Motor neuron (in vitro differentiated cells): ENCODE data around the gene BPIFB6. TPM values are rescaled to one million over a fixed set of nuclear protein-coding genes. Genes with fewer than 3 reads are reported as not detected.

Experiments used
- ATAC-seq, 8 experiments: fragments of 200-7000 bp; cut with Tn5 transposase; replicated peaks in 6 of 8; 2 replicates each; pipeline ENCODE4 v1.8.0; 2021; ENCODE audit warnings: mild to moderate bottlenecking in 8 of 8, moderate library complexity in 8 of 8
- H3K27ac ChIP-seq, 2 donors: fragments of 250-450 bp; sonication (Bioruptor Pico); 2 replicates each; pipeline ENCODE4 v1.9.0; 2021; ENCODE audit warnings: antibody characterized with exemption in 2 of 2, mild to moderate bottlenecking in 2 of 2, moderate library complexity in 1 of 2
- H3K4me1 ChIP-seq, 2 donors: fragments of 250-450 bp; sonication (Bioruptor Pico); replicated peaks in 1 of 2; 2 replicates each; pipeline ENCODE4 v1.6.1; 2021; ENCODE audit warnings: antibody characterized with exemption in 2 of 2, mild to moderate bottlenecking in 2 of 2, moderate library complexity in 1 of 2
- H3K4me3 ChIP-seq, 5 donors: fragments of 250-450 bp; sonication (Bioruptor Pico); 2 replicates each; pipeline ENCODE4 v1.9.0; 2021; ENCODE audit warnings: antibody characterized with exemption in 5 of 5, mild to moderate bottlenecking in 5 of 5, moderate library complexity in 4 of 5
- WGBS, 10 experiments: fragments of 450-650 bp; shearing (Covaris generic); methylation state at CpG; one replicate each; pipeline ENCODE4 v1.0.0; 2022; 5-methylcytosine and 5-hydroxymethylcytosine counted together
- in situ Hi-C, 9 experiments: fragments of 400-800 bp; cut with MboI; loops; one replicate each; pipeline ENCODE4 v1.15.0; 2021; ENCODE audit warnings: low sequenced_read_pairs in 9 of 9, low pct_unique_long_range_greater_than_20kb in 2 of 9; ENCODE audit not compliant: unreplicated experiment in 9 of 9
- total RNA-seq, 8 experiments: library from RNA; unstranded; fragments of 300-600 nt; gene quantifications; 2 replicates each; pipeline versions ENCODE4 v1.2.3 to v1.2.4, GENCODE V29; 2022

BPIFB6 gene, protein sequence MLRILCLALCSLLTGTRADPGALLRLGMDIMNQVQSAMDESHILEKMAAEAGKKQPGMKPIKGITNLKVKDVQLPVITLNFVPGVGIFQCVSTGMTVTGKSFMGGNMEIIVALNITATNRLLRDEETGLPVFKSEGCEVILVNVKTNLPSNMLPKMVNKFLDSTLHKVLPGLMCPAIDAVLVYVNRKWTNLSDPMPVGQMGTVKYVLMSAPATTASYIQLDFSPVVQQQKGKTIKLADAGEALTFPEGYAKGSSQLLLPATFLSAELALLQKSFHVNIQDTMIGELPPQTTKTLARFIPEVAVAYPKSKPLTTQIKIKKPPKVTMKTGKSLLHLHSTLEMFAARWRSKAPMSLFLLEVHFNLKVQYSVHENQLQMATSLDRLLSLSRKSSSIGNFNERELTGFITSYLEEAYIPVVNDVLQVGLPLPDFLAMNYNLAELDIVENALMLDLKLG
- not detected for total RNA-seq

DNA sequence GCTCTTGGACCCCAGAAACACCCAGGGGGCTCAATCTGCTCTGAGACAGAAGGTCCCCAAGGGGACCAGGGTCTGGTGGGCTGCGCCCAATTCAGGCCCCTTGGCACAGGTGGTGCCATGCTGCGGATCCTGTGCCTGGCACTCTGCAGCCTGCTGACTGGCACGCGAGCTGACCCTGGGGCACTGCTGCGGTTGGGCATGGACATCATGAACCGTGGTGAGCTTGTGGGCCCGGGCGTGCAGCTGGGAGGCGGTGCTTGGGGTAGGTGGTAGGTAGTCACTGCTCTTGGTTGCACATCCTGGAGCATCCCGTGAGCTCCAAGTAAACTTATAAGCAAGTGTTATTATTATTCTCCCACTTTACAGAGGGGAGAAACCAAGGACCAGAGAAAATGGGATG, at the start of gene BPIFB6:
BPIFB6 (plus strand) TSS at position 118 of the 400 bp plus-strand sequence; CDS start at position 118, 0 bp downstream.
- Histone ChIP-seq H3K4me1 (no peaks in the 10 kb centered on the region), H3K4me3 (no peak within 1 kb of the TSS), H3K27ac (no peak within 1 kb of the TSS)
- no peak for ATAC-seq
- in situ Hi-C loops: no loop called here
- 55 to 80% (median 67%) methylated on average over 1 to 7 of the region's 10 CpGs; no CpG with 5 or more reads in 7 of the 10 experiments for WGBS, 10 experiments

DNA sequence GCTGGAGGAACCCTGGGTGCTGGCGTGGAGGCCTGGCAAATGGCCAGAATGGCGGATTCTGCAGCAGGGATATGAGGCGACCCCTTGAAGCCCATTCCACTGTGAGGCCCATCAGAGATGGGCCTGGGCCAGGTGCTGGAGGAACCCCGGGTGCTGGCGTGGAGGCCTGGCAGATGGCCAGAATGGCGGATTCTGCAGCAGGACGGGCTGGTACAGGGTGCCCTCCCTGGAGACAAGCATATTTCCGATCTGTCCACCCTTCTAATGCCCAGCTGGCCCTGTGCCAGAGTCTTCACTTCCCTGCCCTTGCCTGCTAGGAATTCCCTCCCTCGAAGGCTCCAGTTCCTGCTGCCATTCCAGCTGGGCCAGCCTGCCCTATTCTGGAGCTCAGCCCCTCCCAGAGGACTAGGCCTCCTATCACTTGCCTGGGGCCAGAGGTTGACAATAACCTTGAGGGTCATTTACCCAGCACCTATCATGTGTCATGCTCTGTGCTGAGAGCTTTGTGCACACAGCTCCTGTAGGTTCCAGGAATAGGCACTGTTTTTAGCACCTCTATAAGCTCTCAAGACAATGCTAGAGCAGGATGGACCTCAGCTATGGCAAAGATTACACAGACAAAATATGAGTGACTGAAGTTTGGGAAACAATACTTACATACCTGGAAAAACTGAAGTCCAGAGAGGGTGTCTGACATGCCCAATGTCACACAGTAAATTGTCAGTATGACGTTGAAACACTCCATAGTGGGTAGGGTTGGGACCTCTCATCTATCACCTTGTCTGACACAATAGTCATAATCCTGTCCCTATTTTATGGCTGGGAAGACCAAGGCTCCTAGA, 48.6 kb upstream of the BPIFB6 start:
- Histone ChIP-seq H3K4me1 (peaks cover 9 to 14% of the 10 kb centered on the region in 2 donors), H3K4me3 (no peak overlapping the region), H3K27ac (no peak overlapping the region)
- 0 to 86% (median 15%) methylated on average over 1 to 4 of the region's 10 CpGs; no CpG with 5 or more reads in 6 of the 10 experiments for WGBS, 10 experiments
- in situ Hi-C loops: no loop called here
- peak in 2 of 8 experiments; percentile 19 to 32 for ATAC-seq

DNA sequence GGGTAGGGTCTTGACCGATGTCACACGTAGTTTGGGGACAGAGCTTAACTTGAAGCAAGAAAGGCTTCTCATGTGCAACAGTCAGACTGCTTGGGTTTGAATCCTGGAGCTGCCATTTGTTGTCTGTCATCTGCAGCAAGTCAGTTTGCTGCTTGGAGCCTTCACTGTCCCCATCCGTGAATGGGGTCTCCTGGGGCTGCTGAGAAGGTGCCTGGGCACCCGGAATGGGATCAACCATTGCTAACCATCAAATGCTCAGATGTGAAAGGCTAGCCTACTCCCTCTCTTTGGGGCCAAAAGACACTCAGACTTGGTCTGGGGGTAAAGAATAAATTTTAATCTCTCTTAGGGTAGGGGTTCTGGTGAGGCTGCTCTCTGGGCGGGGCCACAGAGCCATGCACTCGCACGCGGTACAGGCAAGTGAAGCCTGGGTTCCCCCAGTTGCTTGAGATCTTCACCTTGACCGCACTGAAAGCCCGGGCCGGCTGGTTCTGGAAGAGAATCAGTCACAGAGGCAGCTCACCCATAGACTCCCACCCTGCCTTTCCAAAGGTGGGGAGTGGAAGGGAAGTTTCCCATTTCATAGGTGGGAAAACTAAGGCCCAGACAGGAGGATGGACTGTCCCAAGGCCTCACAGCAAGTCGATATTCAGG, 47.9 kb upstream of the BPIFB6 start:
- peaks cover 9 to 14% of the 10 kb centered on the region in 2 donors for H3K4me1 ChIP-seq

DNA sequence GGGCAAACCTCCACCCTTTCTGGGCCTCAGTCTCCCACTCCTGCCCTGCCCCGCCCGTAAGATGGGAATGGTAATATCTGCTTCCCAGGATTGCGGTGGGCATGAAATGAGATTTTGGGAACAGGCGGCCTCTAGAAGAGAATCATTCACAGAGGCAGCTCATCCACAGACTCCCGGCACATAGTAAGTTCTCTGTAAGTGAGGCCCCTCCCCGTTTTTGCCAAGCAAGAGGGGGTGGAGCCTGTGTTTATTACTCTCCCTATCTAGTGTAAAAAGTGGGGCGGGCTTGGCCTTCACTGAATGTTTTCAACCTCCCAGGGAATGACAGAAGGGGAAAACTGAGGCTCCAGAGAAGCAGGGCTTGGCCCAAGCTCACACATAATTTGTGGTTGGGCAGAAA, 47.3 kb upstream of the BPIFB6 start:
- peak in 1 of 8 experiments; percentile 29 for ATAC-seq
- Histone ChIP-seq H3K27ac (no peak overlapping the region), H3K4me1 (peaks cover 9 to 14% of the 10 kb centered on the region in 2 donors), H3K4me3 (no peak overlapping the region)
- in situ Hi-C loops: no loop called here
- WGBS, 10 experiments: 0 to 91% (median 20%) methylated on average over 1 to 5 of the region's 7 CpGs; no CpG with 5 or more reads in 3 of the 10 experiments

More for the DNA sequence above, 47.9 kb upstream of the BPIFB6 start:
- no peak for ATAC-seq
- in situ Hi-C loops: no loop called here
- 67 to 100% (median 90%) methylated on average over 2 to 12 of the region's 12 CpGs; no CpG with 5 or more reads in 5 of the 10 experiments for WGBS, 10 experiments
- Histone ChIP-seq H3K27ac (no peak overlapping the region), H3K4me3 (no peak overlapping the region)

DNA sequence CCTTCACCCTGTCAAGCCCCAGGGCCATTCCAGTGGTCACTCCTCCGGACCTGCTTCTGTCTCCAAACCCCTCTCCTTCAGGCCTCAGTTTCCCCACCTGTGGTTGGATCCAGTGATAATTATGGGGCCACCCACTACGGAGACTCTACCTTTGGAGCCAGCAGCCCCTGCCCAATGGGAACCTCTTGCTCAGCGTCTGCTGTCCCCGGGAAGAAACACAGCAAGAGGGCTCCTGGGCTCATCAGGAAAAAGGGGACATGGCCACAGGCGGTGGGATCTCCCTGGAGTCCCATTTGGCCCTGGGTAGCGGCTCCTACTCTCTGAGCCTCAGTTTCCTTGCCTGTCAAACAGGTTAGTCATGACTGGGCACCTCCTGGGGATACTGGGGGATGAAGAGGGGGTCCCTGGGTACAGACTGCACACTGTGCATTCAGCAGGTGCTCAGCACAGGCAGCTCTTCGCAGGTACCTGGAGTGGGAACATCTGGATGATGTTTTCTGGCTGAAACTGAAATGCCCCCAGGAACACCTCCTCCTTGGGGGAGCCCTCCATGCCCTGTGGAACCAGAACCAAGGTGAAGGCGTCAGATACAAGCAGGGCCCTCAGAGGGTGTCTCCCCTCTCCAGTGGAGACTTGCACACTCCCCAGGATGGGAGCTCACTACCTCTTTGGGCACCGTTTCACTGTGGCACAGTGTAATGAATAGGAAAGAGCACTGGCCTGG, 46.7 kb upstream of the BPIFB6 start:
- 29 to 100% (median 59%) methylated on average over 1 to 5 of the region's 9 CpGs; no CpG with 5 or more reads in 2 of the 10 experiments for WGBS, 10 experiments
- peaks cover 9 to 11% of the 10 kb centered on the region in 2 donors for H3K4me1 ChIP-seq

DNA sequence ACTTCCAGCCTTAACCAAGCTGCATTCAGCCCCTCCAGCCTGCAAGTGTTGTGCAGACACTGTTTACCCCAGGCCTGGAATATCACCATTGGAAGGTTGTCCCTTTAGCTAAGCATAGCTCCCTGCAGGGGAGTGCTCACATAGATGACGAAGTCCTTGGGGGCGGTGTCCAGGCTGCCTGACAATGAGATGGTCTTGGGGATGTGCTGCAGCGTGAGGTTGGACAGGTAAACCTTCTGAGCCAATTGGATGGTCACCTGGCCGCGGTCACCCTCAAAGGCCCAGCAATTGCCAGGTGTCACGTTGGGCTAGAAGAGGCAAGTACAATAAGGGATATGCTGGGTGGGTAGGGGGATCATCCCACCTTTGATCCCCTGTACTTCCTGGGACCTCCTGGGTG, 45.9 kb upstream of the BPIFB6 start:
- in situ Hi-C loops: no loop called here
- Histone ChIP-seq H3K27ac (no peak overlapping the region), H3K4me1 (peaks cover 4 to 6% of the 10 kb centered on the region in 2 donors), H3K4me3 (no peak overlapping the region)
- no peak for ATAC-seq
- 23 to 82% (median 60%) methylated on average over 1 to 3 of the region's 6 CpGs; no CpG with 5 or more reads in 7 of the 10 experiments for WGBS, 10 experiments

More for the DNA sequence above, 46.7 kb upstream of the BPIFB6 start:
- in situ Hi-C loops: no loop called here
- Histone ChIP-seq H3K27ac (no peak overlapping the region), H3K4me3 (no peak overlapping the region)
- ATAC-seq: no peak

DNA sequence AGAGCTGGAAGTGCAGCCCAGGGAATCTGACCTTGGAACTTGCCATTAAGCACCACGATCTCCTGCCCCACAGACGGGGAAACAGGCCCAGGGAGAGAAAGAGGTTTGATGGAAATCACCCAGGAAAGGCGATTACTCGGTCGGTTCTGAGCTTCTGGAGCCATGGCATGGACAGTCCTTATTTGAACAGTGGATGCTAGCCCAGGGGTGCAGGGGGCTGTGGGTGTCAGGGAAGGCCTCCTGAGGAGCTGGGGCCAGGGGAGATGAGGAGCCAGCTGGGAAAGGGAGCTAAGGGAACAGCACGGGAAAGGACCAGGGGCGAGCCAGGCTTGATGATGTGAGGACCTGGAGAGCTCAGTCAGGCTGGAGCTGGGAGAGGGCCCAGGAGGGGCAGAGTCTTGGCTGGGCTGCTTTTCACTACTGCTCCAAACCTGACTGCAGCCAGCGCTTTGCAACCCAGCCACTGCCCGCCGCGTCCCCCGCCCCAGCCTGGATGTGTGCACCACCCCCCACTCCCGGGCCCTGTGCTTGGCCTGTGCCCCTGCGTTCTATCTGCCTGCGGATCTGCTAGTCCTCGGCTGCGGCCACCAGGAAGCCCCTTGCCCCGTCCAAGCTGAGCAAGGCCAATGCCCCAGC, 45.0 kb upstream of the BPIFB6 start:
- no peaks in the 10 kb centered on the region for H3K4me1 ChIP-seq
- no peak for ATAC-seq
- H3K4me3 ChIP-seq: no peak overlapping the region
- H3K27ac ChIP-seq: no peak overlapping the region
- in situ Hi-C loops: no loop called here
- 90 to 100% (median 100%) methylated on average over 3 to 4 of the region's 18 CpGs; no CpG with 5 or more reads in 7 of the 10 experiments for WGBS, 10 experiments

DNA sequence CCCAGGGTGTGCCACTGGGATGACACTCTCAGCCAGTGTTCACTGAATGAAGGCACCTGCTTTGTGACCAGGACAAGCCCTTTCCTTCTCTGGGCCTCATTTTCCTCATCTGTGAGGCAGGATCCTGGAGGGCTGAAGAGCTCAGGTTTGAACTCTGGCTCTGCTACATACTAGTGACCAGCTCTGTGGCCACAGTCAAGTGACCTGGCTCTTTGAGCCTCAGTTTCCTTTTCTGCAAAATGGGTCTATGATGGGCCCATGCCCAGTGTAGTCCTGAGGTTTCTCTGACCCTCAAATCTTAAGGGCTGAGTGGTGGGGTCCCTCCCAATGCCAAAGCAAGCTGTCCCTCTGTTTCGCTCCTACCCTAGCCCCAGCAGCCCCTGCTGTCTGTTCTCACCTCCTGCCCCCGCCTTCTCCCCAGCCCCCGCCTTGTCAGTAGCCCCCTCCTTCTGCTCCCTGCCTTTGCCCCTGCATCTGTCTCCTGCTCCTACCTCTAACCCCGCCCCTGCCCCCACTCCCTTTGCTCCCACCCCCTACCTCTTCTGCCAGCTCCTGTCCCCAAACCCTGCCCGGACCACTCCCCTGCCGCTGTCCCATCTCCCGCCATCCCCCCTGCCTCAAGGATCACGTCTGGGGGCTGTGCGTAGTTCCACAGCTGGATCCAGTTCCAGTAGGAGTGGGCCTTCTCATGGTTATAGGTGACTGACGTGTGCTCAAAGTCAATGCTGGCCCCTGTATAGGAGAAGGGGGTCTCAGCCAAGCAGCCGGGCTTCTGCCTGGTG, 44.2 kb upstream of the BPIFB6 start:
- Histone ChIP-seq H3K27ac (no peak overlapping the region), H3K4me3 (no peak overlapping the region), H3K4me1 (no peaks in the 10 kb centered on the region)
- 86 to 100% methylated on average over 1 to 2 of the region's 11 CpGs; no CpG with 5 or more reads in 8 of the 10 experiments for WGBS, 10 experiments
- in situ Hi-C loops: no loop called here
- no peak for ATAC-seq

DNA sequence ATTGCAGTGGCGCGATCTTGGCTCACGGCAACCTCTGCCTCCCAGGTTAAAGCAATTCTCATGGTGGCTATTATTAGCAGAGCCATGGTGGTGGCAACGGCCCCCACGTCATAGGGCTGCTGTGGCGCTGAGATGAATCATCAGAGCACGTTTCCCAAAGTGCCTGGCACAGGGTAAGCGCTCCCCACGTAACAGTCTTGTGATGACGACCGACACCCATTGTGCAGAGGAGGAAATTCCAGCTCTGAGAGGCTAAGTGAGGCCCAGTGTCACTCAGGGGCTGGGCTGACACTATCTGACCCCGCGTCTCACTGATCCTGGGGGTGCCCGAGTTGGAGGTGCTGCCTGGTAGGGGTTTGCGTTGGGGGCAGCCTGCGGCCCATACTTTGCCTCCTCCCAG, 43.4 kb upstream of the BPIFB6 start:
- ATAC-seq: no peak
- 33 to 100% (median 70%) methylated on average over 2 to 7 of the region's 16 CpGs; no CpG with 5 or more reads in 3 of the 10 experiments for WGBS, 10 experiments
- H3K27ac ChIP-seq: no peak overlapping the region
- no peak overlapping the region for H3K4me3 ChIP-seq
- in situ Hi-C loops: no loop called here
- H3K4me1 ChIP-seq: no peaks in the 10 kb centered on the region

DNA sequence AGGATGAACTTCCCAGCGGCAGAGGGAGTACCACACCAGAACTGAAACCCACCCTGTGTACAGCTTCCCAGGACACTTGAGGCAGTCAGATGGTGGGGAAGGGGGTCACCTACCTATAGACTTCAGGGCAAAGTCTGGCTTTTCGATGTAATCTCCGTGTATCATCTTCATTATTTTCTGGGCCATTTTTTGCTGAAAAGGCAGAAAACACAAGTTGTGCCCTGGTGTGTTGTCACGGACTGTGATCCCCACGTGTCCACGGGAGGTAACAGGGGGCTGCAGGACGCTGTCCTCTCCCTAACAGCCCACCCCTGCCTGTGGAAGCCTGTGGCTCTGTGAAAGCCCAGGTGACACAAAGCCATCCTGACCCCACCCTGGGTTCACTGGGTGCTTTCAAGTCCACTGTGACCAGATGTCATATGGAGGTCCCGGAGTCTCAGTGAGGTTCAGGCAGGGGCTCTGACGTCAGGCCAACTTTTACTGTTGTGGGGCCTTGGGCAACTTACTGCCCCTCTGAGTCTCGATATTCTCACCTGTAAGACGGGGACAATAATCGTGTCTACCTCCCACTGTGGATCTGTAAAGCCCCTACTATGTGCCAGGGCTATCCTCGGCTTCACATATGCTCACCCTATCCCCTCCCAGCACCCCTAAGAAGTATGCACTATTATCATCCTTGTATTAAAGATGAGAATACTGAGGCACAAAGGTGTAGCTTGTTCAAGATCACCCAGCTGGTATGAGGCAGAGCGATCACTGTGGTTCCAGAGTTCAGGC, 41.8 kb upstream of the BPIFB6 start:
- WGBS, 10 experiments: 47 to 100% (median 70%) methylated on average over 1 to 10 of the region's 14 CpGs; no CpG with 5 or more reads in 3 of the 10 experiments
- ATAC-seq: no peak
- in situ Hi-C loops: no loop called here
- Histone ChIP-seq H3K4me3 (no peak overlapping the region), H3K27ac (no peak overlapping the region), H3K4me1 (no peaks in the 10 kb centered on the region)

DNA sequence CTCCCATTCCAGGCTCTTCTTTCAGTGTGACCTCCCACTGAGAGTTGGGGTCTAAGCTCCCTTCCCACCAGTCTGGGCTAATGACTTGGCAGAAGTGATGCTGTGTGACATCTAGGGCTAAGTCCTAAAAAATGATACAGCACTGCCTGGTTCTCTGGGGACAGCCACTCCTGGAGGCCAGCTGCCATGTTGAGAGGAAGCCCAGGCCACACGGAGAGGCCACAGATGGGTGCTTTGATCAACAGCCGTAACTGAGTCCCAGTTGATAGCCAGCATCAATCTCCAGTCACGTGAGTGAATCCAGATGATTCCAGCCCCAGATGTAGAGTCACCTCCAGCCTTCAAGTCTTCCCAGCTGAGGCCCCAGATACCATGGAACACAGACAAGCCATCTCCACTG, 41.0 kb upstream of the BPIFB6 start:
- Histone ChIP-seq H3K4me3 (no peak overlapping the region), H3K4me1 (no peaks in the 10 kb centered on the region), H3K27ac (no peak overlapping the region)
- 0 to 78% (median 60%) methylated on average over 1 to 3 of the region's 3 CpGs; no CpG with 5 or more reads in 7 of the 10 experiments for WGBS, 10 experiments
- no peak for ATAC-seq
- in situ Hi-C loops: no loop called here
